GM21717 (cell line): ENCODE measurements around the gene DHX36.

ENCODE experiments used
- ATAC-seq: cut with Tn5 transposase; IDR thresholded peaks from one replicate; pipeline ENCODE4 v1.9.1; 2021; ENCODE audit warnings: mild to moderate bottlenecking, moderate library complexity; ENCODE audit not compliant: unreplicated experiment

Gene DHX36

DNA sequence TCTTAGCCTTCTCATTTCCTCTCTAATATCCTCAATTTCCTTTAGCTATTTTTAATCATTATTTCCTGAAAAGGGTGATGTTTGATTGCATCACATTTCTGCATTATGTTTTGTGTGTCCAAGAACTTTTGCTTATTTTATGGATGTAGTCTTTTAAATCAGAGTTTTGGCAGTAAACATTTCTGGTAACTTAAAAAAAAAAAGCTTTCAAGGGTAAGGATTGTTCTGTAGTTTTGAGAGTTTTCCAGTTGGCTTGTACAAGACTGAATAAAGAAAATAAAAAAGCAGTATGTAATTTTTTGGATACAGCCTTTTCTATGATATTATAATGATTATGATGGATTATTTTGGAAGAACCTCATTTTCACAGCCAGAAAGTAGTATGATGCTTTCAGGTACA is 99.4 kb downstream of the DHX36 start:
- no peak for ATAC-seq

DNA sequence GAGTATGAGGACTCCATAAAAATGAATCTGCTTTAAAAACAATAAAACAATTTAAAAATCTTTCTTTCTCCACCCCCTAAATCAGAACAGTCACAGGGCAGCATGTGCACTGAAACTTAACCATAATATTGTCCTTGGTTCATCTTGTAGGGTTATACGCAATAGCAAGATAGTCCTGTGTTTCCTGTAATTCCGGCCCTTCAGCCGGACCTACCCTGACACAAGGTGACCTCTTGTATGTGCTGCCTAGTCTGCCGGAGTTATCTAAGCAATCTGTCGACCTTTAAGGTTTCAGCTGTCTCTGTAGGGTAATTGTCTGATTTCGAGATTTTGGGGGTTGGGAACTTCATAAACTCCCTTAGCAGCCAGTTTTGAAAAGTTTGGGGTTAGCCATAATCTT is 99.9 kb downstream of the DHX36 start:
- ATAC-seq: no peak

DNA sequence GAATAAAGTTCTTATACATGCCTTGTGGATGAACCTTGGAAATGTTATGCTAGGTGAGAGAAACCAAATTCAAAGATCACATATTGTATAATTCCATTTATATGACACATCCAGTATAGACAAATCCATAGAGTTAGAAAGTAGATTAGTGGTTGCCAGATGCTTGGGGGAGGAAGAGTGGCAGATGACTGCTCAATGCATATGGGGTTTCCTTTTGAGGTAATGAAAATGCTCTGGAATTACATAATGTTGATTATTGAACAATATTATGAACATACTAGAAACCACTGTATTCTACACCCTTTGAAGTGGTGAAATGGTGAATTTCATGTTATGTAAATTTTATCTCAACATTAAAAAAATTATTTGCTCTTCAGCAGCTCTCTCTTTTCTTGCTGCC is 100.8 kb downstream of the DHX36 start:
- ATAC-seq: no peak
